Measurements from ENCODE around the gene CNTN5.

Gene CNTN5

DNA sequence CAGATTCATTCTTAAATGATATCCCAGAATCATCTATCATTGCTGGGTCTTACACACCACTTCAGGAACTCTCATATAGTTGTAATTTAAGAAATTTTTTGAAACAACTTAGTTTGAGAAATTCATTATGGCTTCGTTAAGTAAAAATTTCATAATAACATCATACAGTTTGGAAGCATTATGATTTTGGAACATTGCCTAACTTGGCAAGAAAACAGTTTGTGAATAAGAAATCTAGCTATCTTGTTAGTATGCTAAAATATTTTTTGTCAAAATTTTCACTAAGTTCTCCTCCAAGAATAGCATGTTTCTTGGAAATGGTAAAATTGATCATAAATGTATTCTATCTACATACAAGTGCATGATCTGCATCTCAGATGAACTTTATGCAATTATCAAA lies 217.7 kb downstream of the CNTN5 start:
- TF ChIP-seq, protein P1, sequence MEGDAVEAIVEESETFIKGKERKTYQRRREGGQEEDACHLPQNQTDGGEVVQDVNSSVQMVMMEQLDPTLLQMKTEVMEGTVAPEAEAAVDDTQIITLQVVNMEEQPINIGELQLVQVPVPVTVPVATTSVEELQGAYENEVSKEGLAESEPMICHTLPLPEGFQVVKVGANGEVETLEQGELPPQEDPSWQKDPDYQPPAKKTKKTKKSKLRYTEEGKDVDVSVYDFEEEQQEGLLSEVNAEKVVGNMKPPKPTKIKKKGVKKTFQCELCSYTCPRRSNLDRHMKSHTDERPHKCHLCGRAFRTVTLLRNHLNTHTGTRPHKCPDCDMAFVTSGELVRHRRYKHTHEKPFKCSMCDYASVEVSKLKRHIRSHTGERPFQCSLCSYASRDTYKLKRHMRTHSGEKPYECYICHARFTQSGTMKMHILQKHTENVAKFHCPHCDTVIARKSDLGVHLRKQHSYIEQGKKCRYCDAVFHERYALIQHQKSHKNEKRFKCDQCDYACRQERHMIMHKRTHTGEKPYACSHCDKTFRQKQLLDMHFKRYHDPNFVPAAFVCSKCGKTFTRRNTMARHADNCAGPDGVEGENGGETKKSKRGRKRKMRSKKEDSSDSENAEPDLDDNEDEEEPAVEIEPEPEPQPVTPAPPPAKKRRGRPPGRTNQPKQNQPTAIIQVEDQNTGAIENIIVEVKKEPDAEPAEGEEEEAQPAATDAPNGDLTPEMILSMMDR (IDR thresholded peaks at IDR 0.05; ENCODE audit: low read depth, low read length): no peak
- DNase-seq (ENCODE audit: extremely low read depth, low read depth): no peak

DNA sequence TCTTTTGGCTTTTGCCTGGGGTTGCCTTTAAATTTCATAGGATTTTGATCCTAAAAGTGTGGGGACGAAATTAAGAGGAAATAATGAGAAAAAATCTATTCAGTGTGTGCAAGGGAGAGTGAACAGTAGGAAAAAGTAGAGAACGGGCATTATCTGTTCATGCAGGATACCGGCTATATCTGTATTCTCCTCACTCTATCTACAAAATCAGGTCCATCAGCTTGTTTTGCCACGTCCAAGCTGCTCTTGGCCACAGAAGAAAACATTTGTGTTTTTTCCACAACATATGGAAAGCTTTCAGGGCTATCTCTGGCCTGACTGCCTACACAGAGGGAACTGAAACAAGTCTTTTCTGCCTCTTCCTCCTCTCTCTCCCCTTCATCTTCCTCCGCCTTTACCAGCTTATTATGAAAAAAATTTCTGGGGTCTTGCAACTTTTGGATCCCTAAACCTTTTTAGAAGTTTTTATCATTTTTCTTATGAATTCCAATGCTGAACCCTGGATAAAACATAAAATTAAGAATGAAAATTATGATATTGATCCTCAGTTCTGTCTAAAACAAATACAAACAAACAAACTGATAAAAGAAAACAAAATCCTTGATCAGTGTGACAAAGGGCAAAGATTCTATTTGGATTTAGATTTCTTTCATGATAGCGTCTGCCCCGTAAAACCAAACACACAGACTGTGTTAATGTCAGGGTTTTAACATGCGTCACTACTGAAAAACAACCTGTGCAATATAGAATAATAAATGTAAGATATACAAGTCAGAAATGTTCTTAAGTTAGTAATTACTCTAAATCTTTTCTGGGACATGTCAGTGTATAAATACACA lies 219.7 kb downstream of the CNTN5 start:
- TF ChIP-seq, protein P1 (IDR thresholded peaks at IDR 0.05; ENCODE audit: low read depth, low read length): no peak
- DNase-seq (ENCODE audit: extremely low read depth, low read depth): no peak

GRCh38 chr11:99241066-99241465 lies 220.3 kb downstream of the CNTN5 start:
- TF ChIP-seq, protein P1 (IDR thresholded peaks at IDR 0.05; ENCODE audit: low read depth, low read length): no peak
- DNase-seq (ENCODE audit: extremely low read depth, low read depth): no peak

- no peak for DNase-seq (ENCODE audit: extremely low read depth, low read depth)
- TF ChIP-seq, protein P1 (IDR thresholded peaks at IDR 0.05; ENCODE audit: low read depth, low read length): no peak
Measured at GRCh38 chr11:99244613-99245012, 223.9 kb downstream of the CNTN5 start.

DNA sequence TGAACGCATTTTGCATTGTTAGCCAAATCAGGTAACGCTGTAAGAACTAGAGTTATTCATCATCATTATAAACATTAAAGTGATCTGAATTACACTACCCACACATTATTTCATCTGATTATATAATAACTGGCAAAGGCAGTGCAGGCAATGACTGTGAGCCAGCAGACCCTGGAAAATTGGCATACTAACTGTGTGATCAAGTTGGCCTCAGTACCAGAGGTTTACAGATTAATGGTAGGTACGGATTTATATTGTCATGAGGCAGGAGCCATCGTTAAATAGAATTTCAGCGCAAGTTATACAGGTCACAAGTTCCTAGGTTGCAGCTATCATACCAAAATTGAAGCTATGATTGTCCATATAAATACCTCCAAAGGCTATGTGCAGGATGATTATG lies 225.4 kb downstream of the CNTN5 start:
- DNase-seq (ENCODE audit: extremely low read depth, low read depth): no peak
- TF ChIP-seq, protein P1 (IDR thresholded peaks at IDR 0.05; ENCODE audit: low read depth, low read length): no peak

DNA sequence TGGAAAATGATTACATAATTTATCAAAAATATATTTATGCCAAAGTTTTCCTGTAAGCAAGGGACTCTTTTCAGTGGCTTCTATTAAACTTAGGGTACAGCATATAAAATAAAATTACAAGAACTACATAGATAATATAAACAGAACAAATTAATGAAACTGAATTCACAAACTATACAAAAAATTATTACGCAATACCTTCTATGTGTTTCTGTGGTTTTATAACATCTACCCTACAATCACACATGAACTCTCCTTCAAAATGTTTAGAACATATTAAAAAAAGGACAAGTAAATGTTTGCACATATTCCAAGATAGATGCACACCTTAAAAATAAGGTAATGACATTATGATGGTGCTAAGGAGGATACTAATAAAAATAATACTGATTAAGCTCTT lies 235.9 kb downstream of the CNTN5 start:
- no peak for DNase-seq (ENCODE audit: extremely low read depth, low read depth)
- TF ChIP-seq, protein P1 (IDR thresholded peaks at IDR 0.05; ENCODE audit: low read depth, low read length): no peak

GRCh38 chr11:99257131-99257530 lies 236.4 kb downstream of the CNTN5 start:
- TF ChIP-seq, protein P1 (IDR thresholded peaks at IDR 0.05; ENCODE audit: low read depth, low read length): no peak
- DNase-seq (ENCODE audit: extremely low read depth, low read depth): no peak
